ENCODE measurements around the gene LINGO3.

Gene LINGO3

DNA sequence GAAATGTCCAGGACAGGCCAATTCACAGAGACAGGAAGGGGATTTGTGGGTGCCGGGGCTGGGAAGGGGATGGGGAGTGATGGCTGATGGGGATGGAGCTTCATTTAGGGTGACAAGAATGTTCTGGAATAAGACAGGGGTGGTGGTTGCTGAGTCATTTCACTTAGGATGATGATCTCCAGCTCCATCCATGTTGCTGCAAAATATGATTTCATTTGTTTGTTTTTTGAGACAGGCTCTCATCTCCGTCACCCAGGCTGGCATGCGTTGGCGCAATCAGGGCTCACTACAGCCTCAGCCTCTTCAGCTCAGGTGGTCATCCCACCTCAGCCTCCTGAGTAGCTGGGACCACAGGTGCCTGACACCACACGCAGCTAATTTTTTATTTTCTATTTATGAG is 48.6 kb downstream of the LINGO3 start:
- no peak for DNase-seq

Measured in NCI-H446 (cell line).